Hindlimb muscle (tissue), 1 donor: ENCODE data around the gene ALDH8A1. TPM values are rescaled to one million over a fixed set of nuclear protein-coding genes. Genes with fewer than 3 reads are reported as not detected.

Experiments
- DNase-seq: peaks from one replicate; pipeline ENCODE4 v3.0.0-alpha.2; 2013
- polyA plus RNA-seq: library from polyadenylated mRNA; unstranded; fragments of 120-200 nt; gene quantifications from one replicate; pipeline ENCODE4 v1.2.1, GENCODE V29; 2013; ENCODE audit not compliant: insufficient read length

The ALDH8A1 gene
- polyA plus RNA-seq: 1.1 TPM

- no peak for DNase-seq
Observed at GRCh38 chr6:134949927-134950326, at the start of gene ALDH8A1. TSS of gene ALDH8A1 (minus strand) at chr6:134950101. CDS start at chr6:134950053, 48 bp downstream.

GRCh38 chr6:134999107-134999506 is 49.2 kb upstream of the ALDH8A1 start:
- DNase-seq: no peak

GRCh38 chr6:134997133-134997995 is 47.5 kb upstream of the ALDH8A1 start:
- no peak for DNase-seq

GRCh38 chr6:134995536-134995935 is 45.6 kb upstream of the ALDH8A1 start:
- DNase-seq: no peak

GRCh38 chr6:134994431-134994830 is 44.5 kb upstream of the ALDH8A1 start:
- no peak for DNase-seq

- no peak for DNase-seq
Observed at GRCh38 chr6:134992155-134992554, 42.3 kb upstream of the ALDH8A1 start.

GRCh38 chr6:134990262-134990661 is 40.4 kb upstream of the ALDH8A1 start:
- no peak for DNase-seq

GRCh38 chr6:134984821-134985220 is 34.9 kb upstream of the ALDH8A1 start:
- DNase-seq: no peak

GRCh38 chr6:134983823-134984222 is 33.9 kb upstream of the ALDH8A1 start:
- no peak for DNase-seq

GRCh38 chr6:134982161-134982560 is 32.3 kb upstream of the ALDH8A1 start:
- DNase-seq: no peak

GRCh38 chr6:134980846-134981245 is 30.9 kb upstream of the ALDH8A1 start:
- no peak for DNase-seq

GRCh38 chr6:134979142-134979541 is 29.2 kb upstream of the ALDH8A1 start:
- DNase-seq: no peak

- DNase-seq: no peak
Observed at GRCh38 chr6:134974370-134974769, 24.5 kb upstream of the ALDH8A1 start.

- DNase-seq: no peak
Observed at GRCh38 chr6:134967711-134968110, 17.8 kb upstream of the ALDH8A1 start.

- no peak for DNase-seq
Observed at GRCh38 chr6:134964451-134965203, 14.7 kb upstream of the ALDH8A1 start.

- no peak for DNase-seq
Observed at GRCh38 chr6:134962421-134962820, 12.5 kb upstream of the ALDH8A1 start.

GRCh38 chr6:134961366-134961765 is 11.5 kb upstream of the ALDH8A1 start:
- no peak for DNase-seq

GRCh38 chr6:134959603-134960002 is 9.7 kb upstream of the ALDH8A1 start:
- DNase-seq: no peak

GRCh38 chr6:134956676-134957075 is 6.8 kb upstream of the ALDH8A1 start:
- no peak for DNase-seq

GRCh38 chr6:134956032-134956431 is 6.1 kb upstream of the ALDH8A1 start:
- no peak for DNase-seq

- DNase-seq: no peak
Observed at GRCh38 chr6:134954272-134955000, 4.5 kb upstream of the ALDH8A1 start.

GRCh38 chr6:134951494-134952263 is 1.8 kb upstream of the ALDH8A1 start:
- DNase-seq: no peak
